K562 (cell line): ENCODE results near the gene SAMD11. TPM values are rescaled to one million over a fixed set of nuclear protein-coding genes. Genes with fewer than 3 reads are reported as not detected.

Experiments
- ATAC-seq: fragments of 200-7000 bp; cut with Tn5 transposase; 3 replicates; pipeline ENCODE4 v1.9.1; 2020; ENCODE audit warnings: moderate library complexity
- BruUV-seq: library from RNA; stranded (reverse); fragments of 400-500 nt; replicated peaks from 2 replicates; lab custom pipeline; 2021; lab: Mats Ljungman, UMichigan
- CTCF ChIA-PET: fragments of 300-600 bp; formaldehyde crosslinking; extraction: SDS; loops from one replicate; lab custom pipeline; 2021; ENCODE audit warnings: low intra/inter-chr PET ratio; lab: Yijun Ruan, JAX
- POLR2A ChIA-PET: fragments of 300-600, 350-650 bp; sonication (Branson Sonifier 250); formaldehyde crosslinking; extraction: SDS; loops from one replicate; lab custom pipeline; 2021; ENCODE audit warnings: antibody characterized with exemption, inconsistent platforms; lab: Yijun Ruan, JAX
- DNase-seq, 4 experiments: peaks; one replicate each; pipeline versions ENCODE4 v3.0.0 to v3.0.0-alpha.2; 2011 to 2018; ENCODE audit warnings: low spot score in 3 of 4, mixed read lengths in 3 of 4; ENCODE audit errors: extremely low read depth in 1 of 4
- FAIRE-seq: peaks from 2 replicates; lab custom pipeline; 2011; peaks lifted over from hg19 to GRCh38; lab: Jason Lieb, UNC
- H2AFZ ChIP-seq: 2 replicates; pipeline ENCODE4 v1.6.0; 2011; ENCODE audit warnings: low read depth, low read length, control low read depth, inconsistent platforms
- H3K27ac ChIP-seq: fragments of 200-600 bp; 3 replicates; pipeline ENCODE4 v1.8.0; 2011; ENCODE audit warnings: low read depth, mild to moderate bottlenecking, control low read depth, inconsistent platforms, low read length, moderate library complexity, mixed read lengths; ENCODE audit errors: extremely low read depth
- H3K27me3 ChIP-seq, 2 experiments: fragments of 300-600 bp in 1 of 2; 2 replicates in 1 of 2; 3 replicates in 1 of 2; pipeline versions ENCODE4 v1.6.0 to v1.8.0; 2011; ENCODE audit warnings: inconsistent platforms in 2 of 2, low read length in 2 of 2, mild to moderate bottlenecking in 1 of 2, mixed read lengths in 1 of 2, moderate library complexity in 1 of 2; ENCODE audit not compliant: control insufficient read depth in 2 of 2, insufficient read depth in 2 of 2
- H3K36me3 ChIP-seq: fragments of 300-600 bp; 3 replicates; pipeline ENCODE4 v1.8.0; 2011; ENCODE audit warnings: mild to moderate bottlenecking, low read length, inconsistent platforms; ENCODE audit not compliant: control insufficient read depth, insufficient read depth
- H3K4me1 ChIP-seq, 2 experiments: fragments of 200-600 bp in 1 of 2; replicated peaks in 1 of 2; 2 replicates in 1 of 2; 3 replicates in 1 of 2; pipeline versions ENCODE4 v1.5.1 to v1.8.0; 2011; ENCODE audit warnings: inconsistent platforms in 2 of 2, low read length in 2 of 2, mild to moderate bottlenecking in 1 of 2, mixed read lengths in 1 of 2, moderate library complexity in 1 of 2; ENCODE audit not compliant: control insufficient read depth in 2 of 2, insufficient read depth in 2 of 2
- H3K4me2 ChIP-seq: 2 replicates; pipeline ENCODE4 v1.6.1; 2011; ENCODE audit warnings: low read length, control low read depth, inconsistent platforms, mixed read lengths; ENCODE audit not compliant: insufficient read depth
- H3K4me3 ChIP-seq: fragments of 200-600 bp; sonication (generic), shearing (Covaris generic); 2 replicates; pipeline ENCODE4 v1.5.1; 2016; ENCODE audit warnings: control low read depth, inconsistent platforms
- H3K79me2 ChIP-seq: fragments of 200-600 bp; 3 replicates; pipeline ENCODE4 v1.8.0; 2011; ENCODE audit warnings: low read length, inconsistent platforms; ENCODE audit not compliant: control insufficient read depth, insufficient read depth
- H3K9ac ChIP-seq, 2 experiments: 2 replicates each; pipeline versions ENCODE4 v1.6.0 to v1.6.1; 2011; ENCODE audit warnings: low read depth in 2 of 2, low read length in 2 of 2, control low read depth in 1 of 2, inconsistent platforms in 1 of 2, mild to moderate bottlenecking in 1 of 2, mixed read lengths in 1 of 2; ENCODE audit not compliant: insufficient read depth in 1 of 2
- H3K9me1 ChIP-seq: one replicate; pipeline ENCODE4 v1.6.0; 2011; ENCODE audit warnings: inconsistent platforms, mild to moderate bottlenecking, low read length, moderate library complexity; ENCODE audit not compliant: control insufficient read depth, insufficient read depth
- H3K9me3 ChIP-seq: replicated peaks from 2 replicates; pipeline ENCODE4 v1.5.1; 2011; ENCODE audit warnings: low read depth, low read length, inconsistent platforms; ENCODE audit not compliant: control insufficient read depth, insufficient read depth
- H4K20me1 ChIP-seq: replicated peaks from 2 replicates; pipeline ENCODE4 v1.6.1; 2011; ENCODE audit warnings: low read length, inconsistent platforms, mixed read lengths; ENCODE audit not compliant: control insufficient read depth, insufficient read depth
- ARID2 ChIP-seq: fragments of 450-650 bp; IDR thresholded peaks from 2 replicates; pipeline ENCODE4 v1.6.1; 2017; ENCODE audit warnings: antibody characterized with exemption, mild to moderate bottlenecking
- CHCHD3 ChIP-seq: fragments of 250-450 bp; sonication (Bioruptor Pico); IDR thresholded peaks from 2 replicates; pipeline ENCODE4 v2.1.2; 2022; ENCODE audit warnings: mild to moderate bottlenecking
- CXXC5 ChIP-seq: fragments of 250-450 bp; sonication (Bioruptor Pico); IDR thresholded peaks from 2 replicates; pipeline ENCODE4 v1.8.0; 2022; ENCODE audit warnings: inconsistent platforms, mild to moderate bottlenecking, moderate library complexity
- PHF21A ChIP-seq: fragments of 450-650 bp; IDR thresholded peaks from 2 replicates; pipeline ENCODE4 v1.6.1; 2017; ENCODE audit warnings: low read depth, borderline replicate concordance
- PML ChIP-seq: IDR thresholded peaks from 2 replicates; pipeline ENCODE4 v1.6.1; 2012; ENCODE audit warnings: low read length, inconsistent platforms
- RBM22 ChIP-seq: fragments of 200-400 bp; formaldehyde crosslinking; IDR thresholded peaks from 2 replicates; pipeline ENCODE4 v1.6.1; 2018; ENCODE audit warnings: low read length, low read depth; ENCODE audit not compliant: poor library complexity, severe bottlenecking
- RFX1 ChIP-seq: fragments of 450-650 bp; IDR thresholded peaks from 2 replicates; pipeline ENCODE4 v1.6.1; 2016; ENCODE audit warnings: mild to moderate bottlenecking, moderate library complexity
- TEAD1 ChIP-seq, 2 experiments: fragments of 450-650 bp in 1 of 2; sonication (generic) in 1 of 2; formaldehyde crosslinking; IDR thresholded peaks; 2 replicates each; pipeline versions ENCODE4 v1.4.0 to v1.8.0; 2020 to 2022; ENCODE audit warnings: mild to moderate bottlenecking in 2 of 2, missing genetic modification reagents in 1 of 2
- ZFP30 ChIP-seq: fragments of 250-450 bp; sonication (Bioruptor Pico); IDR thresholded peaks from 2 replicates; pipeline ENCODE4 v1.8.0; 2022; ENCODE audit warnings: moderate library complexity, mild to moderate bottlenecking, inconsistent platforms, borderline replicate concordance
- ZFPM2 ChIP-seq: fragments of 250-450 bp; sonication (Bioruptor Pico); IDR thresholded peaks from 2 replicates; pipeline ENCODE4 v1.5.1; 2022; ENCODE audit warnings: mild to moderate bottlenecking
- ZFX ChIP-seq: sonication (generic); formaldehyde crosslinking; IDR thresholded peaks from 2 replicates; pipeline ENCODE4 v1.8.0; 2022; ENCODE audit warnings: mild to moderate bottlenecking, missing genetic modification reagents, moderate library complexity
- ZNF696 ChIP-seq: fragments of 250-450 bp; sonication (Bioruptor Pico); conservative IDR thresholded peaks from 2 replicates; pipeline ENCODE4 v1.4.0; 2020; ENCODE audit warnings: mild to moderate bottlenecking, moderate library complexity
- WGBS: fragments of 100-300 bp; shearing (Covaris generic); methylation state at CpG from one replicate; pipeline ENCODE4 v1.1.6; 2016; ENCODE audit warnings: low coverage, mixed read lengths; ENCODE audit not compliant: insufficient coverage; ENCODE audit errors: missing lambda C conversion rate; 5-methylcytosine and 5-hydroxymethylcytosine counted together
- in situ Hi-C: fragments of 300-500 bp; cut with MboI; formaldehyde crosslinking; loops from 4 replicates; pipeline ENCODE4 v1.15.0; 2018; ENCODE audit warnings: inconsistent platforms, mixed read lengths
- intact Hi-C: fragments of 100-400 bp; cut with micrococcal nuclease; formaldehyde crosslinking; loops from 2 replicates; pipeline ENCODE4 v1.14.2; 2022
- polyA plus RNA-seq, 8 experiments: library from polyadenylated mRNA; depleted of rRNA in 4 of 8; stranded (reverse) in 5 of 8; unstranded in 3 of 8; fragments of >200 nt; fragmentation: Nextera tagmentation in 2 of 8; fragmentation: Illumina TruSeq in 1 of 8; extraction: Ambion mirVana in 2 of 8; extraction: Trizol in 1 of 8; gene quantifications; 2 replicates each; pipeline versions ENCODE4 v1.2.1 to v1.2.3, GENCODE V29; 2011 to 2014; ENCODE audit warnings: inconsistent platforms in 1 of 8, missing spikeins in 1 of 8
- total RNA-seq, 7 experiments: library from RNA; depleted of rRNA in 6 of 7; stranded (reverse); fragments of >200 nt in 6 of 7; fragmentation: Illumina TruSeq in 2 of 7; extraction: Trizol in 2 of 7; gene quantifications; 2 replicates each; pipeline versions ENCODE4 v1.2.1 to v1.2.3, GENCODE V29; 2011 to 2021; ENCODE audit warnings: low replicate concordance in 1 of 7
- TF ChIP-seq, protein P1 (sequence below), 2 experiments: fragments of 450-650 bp in 1 of 2; sonication (generic) in 1 of 2; formaldehyde crosslinking in 1 of 2; IDR thresholded peaks in 1 of 2; conservative IDR thresholded peaks in 1 of 2; 2 replicates each; pipeline versions ENCODE4 v1.6.1 to v1.8.1; 2016 to 2023; ENCODE audit warnings: mild to moderate bottlenecking in 2 of 2, moderate library complexity in 2 of 2, inconsistent platforms in 1 of 2, missing genetic modification reagents in 1 of 2

The SAMD11 gene
- total and polyA plus RNA-seq, 9 of the 15 experiments (the other 6 are each of a cell fraction or from before 2014, with no cell fraction given) = 0.07 to 0.82 (median 0.11) TPM; not detected in 2

DNA sequence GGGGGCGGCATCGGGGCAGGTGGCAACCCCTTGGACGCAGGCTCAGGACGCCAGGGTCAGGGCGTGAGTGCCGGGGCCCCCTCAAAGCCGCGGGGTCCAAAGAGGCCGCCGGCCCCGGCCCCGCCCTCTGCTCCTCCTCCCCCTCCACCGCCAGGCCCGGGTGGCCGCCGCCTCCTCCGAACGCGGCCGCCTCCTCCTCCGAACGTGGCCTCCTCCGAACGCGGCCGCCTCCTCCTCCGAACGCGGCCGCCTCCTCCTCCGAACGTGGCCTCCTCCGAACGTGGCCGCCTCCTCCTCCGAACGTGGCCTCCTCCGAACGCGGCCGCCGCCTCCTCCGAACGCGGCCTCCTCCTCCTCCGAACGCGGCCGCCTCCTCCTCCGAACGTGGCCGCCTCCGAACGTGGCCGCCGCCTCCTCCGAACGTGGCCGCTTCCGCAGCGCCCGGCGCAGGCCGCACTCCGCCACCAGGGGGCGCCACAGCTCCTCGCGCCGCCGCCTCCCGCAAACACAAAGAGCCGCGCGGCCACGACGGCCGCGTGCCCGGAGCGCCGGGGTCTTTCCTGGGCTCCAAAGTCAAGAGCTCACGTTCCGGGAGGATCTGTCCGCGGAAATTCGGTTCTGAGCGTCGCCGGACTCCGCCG, 19.3 kb upstream of the SAMD11 start:
- H3K4me1 ChIP-seq = peaks cover 12 to 59% of the 10 kb centered on the region in 2 experiments
- CTCF ChIA-PET = interaction anchor here (0.6 to 1.5 kb wide), 10 partner anchors 16 to 388 kb away, joined by 3 to 12 read pairs (median 4); no protein-coding TSS in a partner anchor
- POLR2A ChIA-PET = interaction anchor here (0.6 to 1.1 kb wide), 8 partner anchors 8 to 55 kb away, joined by 3 to 9 read pairs (median 4); partner anchors contain the start of gene NOC2L
- no peaks in the 10 kb centered on the region for H3K79me2 ChIP-seq
- WGBS = under 1% methylated on average over 56 of the region's 91 CpGs
- no peaks in the 10 kb centered on the region for H3K9me1 ChIP-seq
- BruUV-seq = no TSS peak
- DNase-seq (peak; percentile 88 to 93 (median 90)), ATAC-seq (peak; percentile 93), FAIRE-seq (peak; percentile 77)
- no peaks in the 10 kb centered on the region for H3K36me3 ChIP-seq
- H3K4me3 ChIP-seq = peak overlapping the region; percentile 48
- H3K27me3 ChIP-seq = peaks cover 7 to 16% of the 10 kb centered on the region in 2 experiments; a peak in 2 of 5 replicates
- peak overlapping the region; percentile 68; the same call in 2 of the 3 replicates for H3K27ac ChIP-seq
- no peaks in the 10 kb centered on the region for H3K9me3 ChIP-seq
- peak overlapping the region; percentile 63; the same call in 1 of the 2 replicates for H3K4me2 ChIP-seq
- H4K20me1 ChIP-seq = no peaks in the 10 kb centered on the region; the same call in 1 of the 2 replicates
- H3K9ac ChIP-seq = peak overlapping the region; percentile 44 to 91; a peak in 3 of 4 replicates
- in situ Hi-C loops (no loop called here), intact Hi-C loops (loop anchor here (2.0 kb wide), 1 partner anchor 72 kb away; no protein-coding TSS in a partner anchor)
- peak overlapping the region; percentile 73 for H2AFZ ChIP-seq
- TF ChIP-seq PHF21A = no peak
- no peak for TF ChIP-seq RFX1
- peak; percentile 98 for TF ChIP-seq CXXC5 (CRISPR knock-in tag)
- TF ChIP-seq PML = no peak
- TF ChIP-seq RBM22 = peak; percentile 75
- no peak for TF ChIP-seq ZFP30 (CRISPR knock-in tag)
- TF ChIP-seq, protein P1, sequence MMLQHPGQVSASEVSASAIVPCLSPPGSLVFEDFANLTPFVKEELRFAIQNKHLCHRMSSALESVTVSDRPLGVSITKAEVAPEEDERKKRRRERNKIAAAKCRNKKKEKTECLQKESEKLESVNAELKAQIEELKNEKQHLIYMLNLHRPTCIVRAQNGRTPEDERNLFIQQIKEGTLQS (IDR thresholded peaks at IDR 0.05) = no peak
- TF ChIP-seq, protein P1 (CRISPR knock-in tag; conservative IDR thresholded peaks at IDR 0.05) = no peak
- no peak for TF ChIP-seq ZFPM2 (CRISPR knock-in tag)
- TF ChIP-seq ZFX = peak; percentile 93
- TF ChIP-seq CHCHD3 = no peak
- peak in 1 of 2 experiments; percentile 87; a peak in 2 of 4 replicates for TF ChIP-seq TEAD1 (CRISPR knock-in tag; IDR thresholded peaks at IDR 0.05)
- no peak for TF ChIP-seq ZNF696 (CRISPR knock-in tag)
- TF ChIP-seq ARID2 = peak; percentile 57; the same call in 1 of the 2 replicates
